Prostate gland (tissue), 2 donors: Measurements from ENCODE around the gene ALDH1L1. TPM values are rescaled to one million over a fixed set of nuclear protein-coding genes. Genes with fewer than 3 reads are reported as not detected.
A peak's percentile ranks its signal among the peaks of the same experiment; 100 is the strongest.

Source experiments
- DNase-seq: peaks from one replicate; pipeline ENCODE4 v3.0.0-alpha.2; 2019; ENCODE audit warnings: low spot score
- H3K27ac ChIP-seq, 2 donors: fragments of 200-600 bp; sonication (generic); 2 replicates each; pipeline ENCODE4 v1.5.1; 2017 to 2019
- H3K27me3 ChIP-seq: fragments of 200-600 bp; sonication (generic); replicated peaks from 2 replicates; pipeline ENCODE4 v1.5.1; 2019; ENCODE audit not compliant: insufficient read depth
- H3K36me3 ChIP-seq, 2 donors: fragments of 200-600 bp; sonication (generic); 1 replicate in 1 of 2; 2 replicates in 1 of 2; pipeline versions ENCODE4 v1.5.1 to v1.8.1; 2017 to 2019
- H3K4me1 ChIP-seq: fragments of 200-600 bp; sonication (generic); replicated peaks from 2 replicates; pipeline ENCODE4 v1.5.1; 2019
- H3K4me3 ChIP-seq, 2 donors: fragments of 200-600 bp; sonication (generic); 2 replicates each; pipeline ENCODE4 v1.5.1; 2017 to 2019
- H3K9me3 ChIP-seq: fragments of 200-600 bp; sonication (generic); 2 replicates; pipeline ENCODE4 v1.5.1; 2017
- CTCF ChIP-seq, 4 experiments: fragments of 200-600 bp in 2 of 4; fragments of 450-650 bp in 2 of 4; sonication (generic) in 2 of 4; IDR thresholded peaks; 1 replicate in 3 of 4; 2 replicates in 1 of 4; pipeline ENCODE4 v1.5.1; 2016 to 2019; ENCODE audit warnings: antibody characterized with exemption in 4 of 4, mild to moderate bottlenecking in 2 of 4, moderate library complexity in 2 of 4
- POLR2A ChIP-seq: fragments of 450-650 bp; IDR thresholded peaks from one replicate; pipeline ENCODE4 v1.6.1; 2016; ENCODE audit warnings: antibody characterized with exemption, mild to moderate bottlenecking
- POLR2AphosphoS5 ChIP-seq: sonication (generic); formaldehyde crosslinking; IDR thresholded peaks from one replicate; pipeline ENCODE4 v1.6.1; 2017; ENCODE audit warnings: antibody characterized with exemption
- WGBS: methylation state at CpG from one replicate; pipeline ENCODE4 v1.1.5; 2018; 5-methylcytosine and 5-hydroxymethylcytosine counted together
- intact Hi-C: fragments of 100-400 bp; cut with DNase I; formaldehyde crosslinking; loops from one replicate; pipeline ENCODE4 v1.14.2; 2022
- total RNA-seq, 2 donors: library from RNA; depleted of rRNA; stranded (reverse); fragments of >200 nt; gene quantifications; one replicate each; pipeline ENCODE4 v1.1.0, GENCODE V29; 2016

Gene ALDH1L1
- total RNA-seq, 2 donors from 2014 or later: 19.6 to 57.3 TPM

GRCh38 chr3:126134219-126134975, 46.0 kb downstream of the ALDH1L1 start:
- TF ChIP-seq POLR2AphosphoS5: peak; percentile 22
- TF ChIP-seq POLR2A: no peak
- peak; percentile 57 to 90 (median 81) for TF ChIP-seq CTCF (IDR thresholded peaks at IDR 0.05)
- Histone ChIP-seq H3K4me3 (no peak overlapping the region), H3K4me1 (no peaks in the 10 kb centered on the region), H3K9me3 (no peaks in the 10 kb centered on the region), H3K27ac (no peak overlapping the region), H3K36me3 (no peaks in the 10 kb centered on the region), H3K27me3 (no peaks in the 10 kb centered on the region)
- peak; percentile 49 for DNase-seq
- 45% methylated on average over 23 of the region's 23 CpGs for WGBS
- intact Hi-C loops: loop anchor here (5.0 to 10.0 kb wide), 3 partner anchors 68 to 253 kb away; no protein-coding TSS in a partner anchor

- H3K27ac ChIP-seq: no peak overlapping the region
- H3K4me3 ChIP-seq: no peak overlapping the region
- WGBS: 73% methylated on average over 6 of the region's 6 CpGs
- H3K36me3 ChIP-seq: no peaks in the 10 kb centered on the region
- H3K9me3 ChIP-seq: no peaks in the 10 kb centered on the region
- H3K4me1 ChIP-seq: no peaks in the 10 kb centered on the region
- DNase-seq: no peak
- no peak for TF ChIP-seq POLR2AphosphoS5
- TF ChIP-seq CTCF (IDR thresholded peaks at IDR 0.05): no peak
- no peak for TF ChIP-seq POLR2A
- H3K27me3 ChIP-seq: no peaks in the 10 kb centered on the region
- intact Hi-C loops: loop anchor here (5.0 to 10.0 kb wide), 3 partner anchors 69 to 254 kb away; no protein-coding TSS in a partner anchor
Observed at GRCh38 chr3:126133606-126134005, 46.8 kb downstream of the ALDH1L1 start.

- Histone ChIP-seq H3K27me3 (no peaks in the 10 kb centered on the region), H3K4me1 (no peaks in the 10 kb centered on the region), H3K4me3 (no peak overlapping the region), H3K9me3 (no peaks in the 10 kb centered on the region), H3K36me3 (no peaks in the 10 kb centered on the region), H3K27ac (no peak overlapping the region)
- intact Hi-C loops: loop anchor here (5.0 to 10.0 kb wide), 3 partner anchors 69 to 254 kb away; no protein-coding TSS in a partner anchor
- no peak for DNase-seq
- TF ChIP-seq POLR2AphosphoS5 (no peak), POLR2A (no peak), CTCF (IDR thresholded peaks at IDR 0.05) (no peak)
- 76% methylated on average over 14 of the region's 14 CpGs for WGBS
Observed at GRCh38 chr3:126132751-126133511, 47.5 kb downstream of the ALDH1L1 start.

- Histone ChIP-seq H3K9me3 (no peaks in the 10 kb centered on the region), H3K4me3 (no peak overlapping the region), H3K27me3 (no peaks in the 10 kb centered on the region), H3K4me1 (no peaks in the 10 kb centered on the region), H3K36me3 (no peaks in the 10 kb centered on the region), H3K27ac (no peak overlapping the region)
- TF ChIP-seq CTCF (IDR thresholded peaks at IDR 0.05) (no peak), POLR2AphosphoS5 (no peak), POLR2A (no peak)
- 79% methylated on average over 16 of the region's 16 CpGs for WGBS
- intact Hi-C loops: loop anchor here (5.0 to 10.0 kb wide), 3 partner anchors 70 to 255 kb away; no protein-coding TSS in a partner anchor
- DNase-seq: no peak
Observed at GRCh38 chr3:126131881-126132750, 48.3 kb downstream of the ALDH1L1 start.
